ENCODE measurements around the gene AUP1.

DNA sequence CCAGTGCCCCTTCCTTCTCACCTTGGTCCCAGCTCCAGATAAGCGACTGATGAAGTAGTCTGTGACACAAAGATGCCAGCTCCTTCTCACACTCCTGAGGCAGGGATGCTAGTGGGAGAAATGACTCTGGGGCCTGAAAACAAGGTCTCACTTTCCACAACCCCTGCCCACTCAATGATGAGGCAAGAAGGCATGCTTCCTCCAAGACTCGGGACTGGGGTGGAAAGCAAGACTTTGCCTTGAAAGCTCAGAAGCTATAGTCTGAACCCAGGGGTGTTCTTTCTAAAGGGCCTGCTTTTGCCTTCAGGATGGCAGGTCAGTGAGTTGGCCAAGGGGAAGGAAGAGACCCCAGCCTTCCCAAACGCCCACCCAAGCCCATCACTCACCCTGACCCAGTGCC lies 48.1 kb downstream of the AUP1 start:
- TF ChIP-seq, protein P1, sequence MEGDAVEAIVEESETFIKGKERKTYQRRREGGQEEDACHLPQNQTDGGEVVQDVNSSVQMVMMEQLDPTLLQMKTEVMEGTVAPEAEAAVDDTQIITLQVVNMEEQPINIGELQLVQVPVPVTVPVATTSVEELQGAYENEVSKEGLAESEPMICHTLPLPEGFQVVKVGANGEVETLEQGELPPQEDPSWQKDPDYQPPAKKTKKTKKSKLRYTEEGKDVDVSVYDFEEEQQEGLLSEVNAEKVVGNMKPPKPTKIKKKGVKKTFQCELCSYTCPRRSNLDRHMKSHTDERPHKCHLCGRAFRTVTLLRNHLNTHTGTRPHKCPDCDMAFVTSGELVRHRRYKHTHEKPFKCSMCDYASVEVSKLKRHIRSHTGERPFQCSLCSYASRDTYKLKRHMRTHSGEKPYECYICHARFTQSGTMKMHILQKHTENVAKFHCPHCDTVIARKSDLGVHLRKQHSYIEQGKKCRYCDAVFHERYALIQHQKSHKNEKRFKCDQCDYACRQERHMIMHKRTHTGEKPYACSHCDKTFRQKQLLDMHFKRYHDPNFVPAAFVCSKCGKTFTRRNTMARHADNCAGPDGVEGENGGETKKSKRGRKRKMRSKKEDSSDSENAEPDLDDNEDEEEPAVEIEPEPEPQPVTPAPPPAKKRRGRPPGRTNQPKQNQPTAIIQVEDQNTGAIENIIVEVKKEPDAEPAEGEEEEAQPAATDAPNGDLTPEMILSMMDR (IDR thresholded peaks at IDR 0.05; ENCODE audit: poor library complexity, severe bottlenecking) = no peak
- no peak for TF ChIP-seq SMC3 (conservative IDR thresholded peaks at IDR 0.05; ENCODE audit: poor library complexity)
- TF ChIP-seq EP300 (conservative IDR thresholded peaks at IDR 0.05; ENCODE audit: poor library complexity, severe bottlenecking) = no peak
- TF ChIP-seq EZH2 (IDR thresholded peaks at IDR 0.05; ENCODE audit: borderline replicate concordance, insufficient read depth, low read length, poor library complexity, severe bottlenecking) = no peak
- TF ChIP-seq POLR2AphosphoS5 (IDR thresholded peaks at IDR 0.05) = no peak
- TF ChIP-seq, protein P2, sequence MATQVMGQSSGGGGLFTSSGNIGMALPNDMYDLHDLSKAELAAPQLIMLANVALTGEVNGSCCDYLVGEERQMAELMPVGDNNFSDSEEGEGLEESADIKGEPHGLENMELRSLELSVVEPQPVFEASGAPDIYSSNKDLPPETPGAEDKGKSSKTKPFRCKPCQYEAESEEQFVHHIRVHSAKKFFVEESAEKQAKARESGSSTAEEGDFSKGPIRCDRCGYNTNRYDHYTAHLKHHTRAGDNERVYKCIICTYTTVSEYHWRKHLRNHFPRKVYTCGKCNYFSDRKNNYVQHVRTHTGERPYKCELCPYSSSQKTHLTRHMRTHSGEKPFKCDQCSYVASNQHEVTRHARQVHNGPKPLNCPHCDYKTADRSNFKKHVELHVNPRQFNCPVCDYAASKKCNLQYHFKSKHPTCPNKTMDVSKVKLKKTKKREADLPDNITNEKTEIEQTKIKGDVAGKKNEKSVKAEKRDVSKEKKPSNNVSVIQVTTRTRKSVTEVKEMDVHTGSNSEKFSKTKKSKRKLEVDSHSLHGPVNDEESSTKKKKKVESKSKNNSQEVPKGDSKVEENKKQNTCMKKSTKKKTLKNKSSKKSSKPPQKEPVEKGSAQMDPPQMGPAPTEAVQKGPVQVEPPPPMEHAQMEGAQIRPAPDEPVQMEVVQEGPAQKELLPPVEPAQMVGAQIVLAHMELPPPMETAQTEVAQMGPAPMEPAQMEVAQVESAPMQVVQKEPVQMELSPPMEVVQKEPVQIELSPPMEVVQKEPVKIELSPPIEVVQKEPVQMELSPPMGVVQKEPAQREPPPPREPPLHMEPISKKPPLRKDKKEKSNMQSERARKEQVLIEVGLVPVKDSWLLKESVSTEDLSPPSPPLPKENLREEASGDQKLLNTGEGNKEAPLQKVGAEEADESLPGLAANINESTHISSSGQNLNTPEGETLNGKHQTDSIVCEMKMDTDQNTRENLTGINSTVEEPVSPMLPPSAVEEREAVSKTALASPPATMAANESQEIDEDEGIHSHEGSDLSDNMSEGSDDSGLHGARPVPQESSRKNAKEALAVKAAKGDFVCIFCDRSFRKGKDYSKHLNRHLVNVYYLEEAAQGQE (IDR thresholded peaks at IDR 0.05; ENCODE audit: borderline replicate concordance) = no peak
- no peak for TF ChIP-seq RAD21 (conservative IDR thresholded peaks at IDR 0.05)
- TF ChIP-seq TAF1 (IDR thresholded peaks at IDR 0.05; ENCODE audit: low read depth) = no peak
- no peak for TF ChIP-seq MXI1 (conservative IDR thresholded peaks at IDR 0.05; ENCODE audit: poor library complexity, severe bottlenecking)
